Frontal cortex (tissue), 4 donors: ENCODE measurements around the gene TBCA. TPM values are rescaled to one million over a fixed set of nuclear protein-coding genes. Genes with fewer than 3 reads are reported as not detected.
"Not testable (repeated sequence)": the region's sequence is repeated elsewhere in the genome, so short reads cannot be mapped to it uniquely, and the experiment has no call there.

Experiments
- DNase-seq, 2 donors: peaks; one replicate each; pipeline ENCODE4 v3.0.0; 2012; ENCODE audit warnings: low spot score in 2 of 2
- FAIRE-seq: peaks from 2 replicates; lab custom pipeline; 2012; peaks lifted over from hg19 to GRCh38; lab: Jason Lieb, UNC
- total RNA-seq: library from RNA; depleted of rRNA; stranded (reverse); fragments of >200 nt; gene quantifications from one replicate; pipeline ENCODE4 v1.2.3, GENCODE V29; 2014
- donor health status: control.
- donor health status: control.
- donor health status: control.

The TBCA gene
- total RNA-seq, 1 donor from 2014 or later = 106 TPM

GRCh38 chr5:77774981-77775789 is 954 bp downstream of the TBCA start:
- no peak for DNase-seq

GRCh38 chr5:77773734-77774280 is 2.3 kb downstream of the TBCA start:
- FAIRE-seq = no peak
- no peak for DNase-seq

More at GRCh38 chr5:77774981-77775789, 954 bp downstream of the TBCA start:
- FAIRE-seq = no peak

- DNase-seq (no peak), FAIRE-seq (no peak)
Observed at GRCh38 chr5:77772729-77773128, 3.4 kb downstream of the TBCA start.

DNA sequence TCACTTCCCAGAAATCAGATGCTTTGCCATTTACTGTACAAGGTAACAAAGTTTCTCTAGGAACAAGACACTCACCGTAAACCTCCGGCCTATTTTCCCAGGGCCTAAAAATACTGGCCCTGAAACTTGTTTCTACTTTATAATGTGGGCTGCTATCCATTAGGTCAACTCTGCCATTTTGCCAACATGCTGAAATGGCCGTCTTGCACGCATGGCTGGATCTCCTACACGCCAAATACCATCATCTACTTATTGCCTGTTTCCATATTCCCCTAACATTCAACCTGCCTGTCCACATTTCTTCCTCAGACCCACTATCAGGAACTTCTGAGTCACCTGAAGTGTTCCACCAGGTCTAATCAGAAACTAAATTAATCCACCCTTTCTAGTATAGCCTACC is 4.7 kb downstream of the TBCA start:
- FAIRE-seq = no peak
- DNase-seq = no peak

- FAIRE-seq (no peak), DNase-seq (no peak)
Observed at GRCh38 chr5:77770293-77771005, 5.7 kb downstream of the TBCA start.

DNA sequence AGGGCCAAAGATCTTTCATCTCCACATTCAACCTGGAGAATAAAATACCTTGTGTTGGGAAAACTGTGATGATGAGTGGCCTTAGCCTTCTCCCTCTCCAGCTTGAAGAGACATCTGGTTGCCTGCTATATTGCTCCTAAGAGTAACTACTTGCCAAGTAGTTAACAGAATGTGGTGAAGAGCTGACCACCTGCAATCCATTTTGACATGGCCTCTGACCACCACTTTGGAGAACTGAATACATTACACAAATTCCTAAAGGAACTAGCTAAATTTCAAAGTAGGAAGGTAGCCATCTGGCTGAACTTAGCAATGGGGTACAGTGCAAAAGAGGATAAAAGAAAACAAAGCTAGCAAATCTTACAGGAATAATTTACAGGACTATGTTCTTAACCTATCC is 7.2 kb downstream of the TBCA start:
- FAIRE-seq (no peak), DNase-seq (no peak)

DNA sequence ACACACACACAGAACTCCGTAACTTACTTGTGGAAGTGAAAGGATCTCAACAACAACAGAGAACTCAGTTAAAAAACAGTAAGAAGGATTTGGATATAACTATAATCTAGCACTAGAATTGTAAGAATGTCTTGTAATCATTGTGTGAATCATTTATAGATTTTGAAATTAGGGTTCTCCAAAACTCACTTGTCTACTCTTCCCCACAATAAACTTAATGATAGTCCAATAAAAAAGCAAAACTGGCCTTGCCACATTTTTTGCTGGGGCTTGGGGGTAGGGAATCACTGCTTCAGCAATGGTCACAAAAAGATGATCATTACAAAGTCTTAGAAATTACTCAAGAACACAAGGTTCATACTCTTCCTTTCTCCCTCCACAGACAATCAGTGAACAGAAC is 8.8 kb downstream of the TBCA start:
- FAIRE-seq (no peak), DNase-seq (no peak)

GRCh38 chr5:77761606-77762005 is 14.5 kb downstream of the TBCA start:
- no peak for FAIRE-seq
- no peak for DNase-seq

GRCh38 chr5:77758141-77758938 is 17.8 kb downstream of the TBCA start:
- DNase-seq (no peak), FAIRE-seq (no peak)

GRCh38 chr5:77751328-77752023 is 24.7 kb downstream of the TBCA start:
- DNase-seq (no peak), FAIRE-seq (no peak)

DNA sequence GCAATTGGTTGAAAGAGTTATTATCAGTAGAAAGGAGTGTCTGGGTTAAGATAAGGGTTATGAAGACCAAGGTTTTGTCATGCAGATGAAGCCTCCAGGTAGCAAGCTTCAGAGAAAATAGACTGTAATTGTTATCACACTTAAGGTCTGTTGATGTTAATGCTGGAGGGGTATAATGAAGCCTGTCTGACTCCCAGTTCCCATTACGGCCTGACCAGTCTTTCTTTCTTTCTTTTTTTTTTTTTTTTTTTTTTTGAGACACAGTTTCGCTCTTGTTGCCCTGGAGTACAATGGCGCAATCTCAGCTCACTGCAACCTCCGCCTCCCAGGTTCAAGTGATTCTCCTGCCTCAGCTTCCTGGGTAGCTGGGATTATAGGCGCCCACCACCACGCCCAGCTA is 25.2 kb downstream of the TBCA start:
- DNase-seq, FAIRE-seq: not testable (repeated sequence)

DNA sequence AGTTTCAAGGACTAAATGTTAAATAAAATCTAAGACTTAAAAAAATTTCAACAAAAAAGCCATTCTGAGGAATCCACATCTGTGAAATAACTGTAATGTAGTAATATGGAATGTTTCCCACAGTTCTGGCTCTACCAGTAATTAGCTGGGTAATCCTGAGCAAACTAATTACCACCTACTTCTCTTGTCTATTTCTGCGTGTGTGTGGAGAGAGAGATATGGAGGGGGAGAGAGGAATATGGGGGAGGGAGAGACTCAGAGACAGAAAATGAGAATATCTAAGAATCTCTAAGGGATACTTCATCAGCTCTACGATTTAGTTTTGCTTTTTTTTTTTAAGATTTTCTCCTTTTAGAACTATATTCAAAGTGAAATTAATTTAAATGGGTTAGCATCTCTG is 28.0 kb downstream of the TBCA start:
- no peak for DNase-seq
- FAIRE-seq = no peak

- DNase-seq = no peak
Observed at GRCh38 chr5:77744116-77744515, 32.0 kb downstream of the TBCA start.

GRCh38 chr5:77743181-77743580 is 33.0 kb downstream of the TBCA start:
- FAIRE-seq (no peak), DNase-seq (no peak)

More at GRCh38 chr5:77744116-77744515, 32.0 kb downstream of the TBCA start:
- FAIRE-seq = no peak

GRCh38 chr5:77741608-77742007 is 34.5 kb downstream of the TBCA start:
- no peak for FAIRE-seq
- no peak for DNase-seq

DNA sequence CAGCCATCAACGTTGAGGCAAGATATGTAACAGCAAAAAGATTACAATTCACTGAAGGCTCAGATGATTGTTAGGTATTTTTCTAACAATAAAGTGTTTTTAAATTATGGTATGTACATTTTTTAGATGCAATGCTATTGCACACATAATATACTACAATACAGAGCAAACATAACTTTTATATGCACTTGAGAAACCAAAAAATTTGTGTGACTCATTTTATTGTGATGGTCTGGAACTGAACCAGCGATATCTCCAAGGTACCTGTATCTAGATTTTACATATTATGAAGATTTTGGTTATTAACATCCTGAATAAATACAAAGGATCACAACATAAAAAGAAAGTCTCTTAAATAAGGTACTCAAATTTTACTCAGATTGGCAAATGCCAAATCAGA is 41.3 kb downstream of the TBCA start:
- FAIRE-seq (no peak), DNase-seq (no peak)

- no peak for FAIRE-seq
- DNase-seq = no peak
Observed at GRCh38 chr5:77733130-77733529, 43.0 kb downstream of the TBCA start.

DNA sequence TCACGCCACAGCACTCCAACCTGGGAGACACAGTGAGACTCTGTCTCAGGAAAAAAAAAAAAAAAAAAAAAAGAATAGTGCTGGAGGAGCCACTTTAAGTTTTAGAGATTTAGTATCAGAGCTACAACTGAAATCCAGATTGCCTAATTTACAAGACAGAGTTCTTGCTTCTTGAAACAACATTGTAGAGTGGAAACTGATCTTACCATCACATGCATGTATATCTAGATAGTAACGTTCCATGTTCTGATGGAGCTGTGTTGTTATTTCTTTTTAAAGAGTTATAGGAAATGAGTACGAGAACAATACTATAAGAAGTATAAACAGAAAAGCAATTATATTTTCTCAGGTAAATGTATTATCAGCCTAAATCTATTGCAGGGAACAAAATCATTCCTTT is 48.9 kb downstream of the TBCA start:
- DNase-seq = no peak
- no peak for FAIRE-seq

GRCh38 chr5:77725616-77726015 is 50.5 kb downstream of the TBCA start:
- DNase-seq = no peak
- FAIRE-seq = no peak

DNA sequence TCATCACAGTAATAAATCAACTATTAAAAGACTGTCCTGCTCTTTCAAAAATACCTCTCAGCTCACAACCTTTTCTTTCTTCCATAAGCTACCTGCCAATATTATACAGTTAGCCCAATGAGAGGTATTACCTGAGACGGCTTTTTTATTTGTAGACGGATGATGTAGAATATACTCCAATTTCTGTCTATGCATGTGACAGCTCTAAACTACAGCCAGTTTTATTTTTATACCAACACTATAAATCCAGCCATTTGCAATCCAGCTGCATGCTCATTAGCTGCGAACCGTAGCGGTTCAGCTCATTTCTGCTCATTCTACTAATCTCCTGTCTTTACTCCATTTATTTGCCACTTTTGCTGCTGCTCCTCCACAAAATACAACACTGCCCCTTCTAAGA is 51.2 kb downstream of the TBCA start:
- no peak for FAIRE-seq
- DNase-seq = no peak
